ENCODE results near the gene PLCB1. TPM values are rescaled to one million over a fixed set of nuclear protein-coding genes. Genes with fewer than 3 reads are reported as not detected.

The PLCB1 gene
- total RNA-seq, 2 donors from 2014 or later = 7.3 to 45.5 TPM

DNA sequence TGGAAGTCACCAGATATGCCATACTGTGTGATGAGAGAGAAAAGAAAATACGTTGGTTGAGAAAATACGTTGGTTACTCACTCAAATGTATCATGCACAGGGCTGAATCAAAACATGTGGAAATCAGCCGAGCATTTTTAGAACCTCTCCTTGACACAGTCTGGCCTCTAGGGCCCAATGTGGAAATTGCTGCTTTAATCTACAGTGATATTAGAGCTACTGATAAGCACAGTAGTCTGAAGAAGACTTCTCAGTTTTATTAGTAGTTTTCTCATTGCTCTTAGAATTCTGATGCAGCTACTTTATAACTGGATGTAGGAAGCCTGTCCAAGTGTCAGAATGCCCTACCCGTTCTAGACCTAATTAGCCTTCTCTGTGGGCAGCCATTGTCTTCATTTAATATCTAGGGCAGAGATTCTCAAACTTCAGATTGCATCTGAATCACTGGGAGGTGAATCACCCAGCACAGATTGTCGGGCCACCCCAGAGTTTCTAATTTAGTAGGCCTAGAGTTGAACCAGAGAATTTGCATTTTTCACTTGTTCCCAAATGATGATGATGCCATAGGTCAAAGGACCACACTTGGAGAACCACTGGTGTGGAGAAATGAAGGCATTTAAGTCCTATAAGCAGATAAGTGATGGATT lies 229.1 kb downstream of the PLCB1 start:
- peaks cover 0 to 11% of the 10 kb centered on the region in 2 donors for H3K4me1 ChIP-seq
- no peak overlapping the region for H3K4me3 ChIP-seq
- H3K27ac ChIP-seq = no peak overlapping the region
- DNase-seq (ENCODE audit: low spot score) = no peak
- H3K36me3 ChIP-seq = no peaks in the 10 kb centered on the region
- H3K27me3 ChIP-seq = no peaks in the 10 kb centered on the region
- TF ChIP-seq, protein P1, sequence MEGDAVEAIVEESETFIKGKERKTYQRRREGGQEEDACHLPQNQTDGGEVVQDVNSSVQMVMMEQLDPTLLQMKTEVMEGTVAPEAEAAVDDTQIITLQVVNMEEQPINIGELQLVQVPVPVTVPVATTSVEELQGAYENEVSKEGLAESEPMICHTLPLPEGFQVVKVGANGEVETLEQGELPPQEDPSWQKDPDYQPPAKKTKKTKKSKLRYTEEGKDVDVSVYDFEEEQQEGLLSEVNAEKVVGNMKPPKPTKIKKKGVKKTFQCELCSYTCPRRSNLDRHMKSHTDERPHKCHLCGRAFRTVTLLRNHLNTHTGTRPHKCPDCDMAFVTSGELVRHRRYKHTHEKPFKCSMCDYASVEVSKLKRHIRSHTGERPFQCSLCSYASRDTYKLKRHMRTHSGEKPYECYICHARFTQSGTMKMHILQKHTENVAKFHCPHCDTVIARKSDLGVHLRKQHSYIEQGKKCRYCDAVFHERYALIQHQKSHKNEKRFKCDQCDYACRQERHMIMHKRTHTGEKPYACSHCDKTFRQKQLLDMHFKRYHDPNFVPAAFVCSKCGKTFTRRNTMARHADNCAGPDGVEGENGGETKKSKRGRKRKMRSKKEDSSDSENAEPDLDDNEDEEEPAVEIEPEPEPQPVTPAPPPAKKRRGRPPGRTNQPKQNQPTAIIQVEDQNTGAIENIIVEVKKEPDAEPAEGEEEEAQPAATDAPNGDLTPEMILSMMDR (IDR thresholded peaks at IDR 0.05) = peak in 1 of 2 donors; percentile 40
- H3K9me3 ChIP-seq = no peaks in the 10 kb centered on the region

DNA sequence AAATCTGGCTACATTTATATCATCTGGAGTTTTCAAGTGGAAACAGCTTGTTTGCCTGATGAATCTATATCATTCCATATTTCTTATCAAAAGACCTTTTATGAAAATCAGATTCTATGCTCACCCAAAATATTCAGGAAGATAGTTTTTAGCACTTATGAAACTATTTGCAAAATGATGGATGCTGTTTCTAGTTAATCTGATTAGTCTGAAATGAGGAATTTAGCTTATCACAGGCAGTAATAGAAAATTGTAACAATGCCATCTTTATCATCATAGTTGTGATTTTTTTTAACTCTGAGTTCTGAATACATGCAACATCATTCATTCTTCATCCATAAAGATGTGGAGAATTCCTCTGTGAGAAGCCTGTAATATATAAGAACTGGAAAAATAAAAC lies 229.7 kb downstream of the PLCB1 start:
- H3K4me3 ChIP-seq = no peak overlapping the region
- TF ChIP-seq, protein P1 (IDR thresholded peaks at IDR 0.05) = no peak
- H3K27ac ChIP-seq = no peak overlapping the region
- H3K27me3 ChIP-seq = no peaks in the 10 kb centered on the region
- DNase-seq (ENCODE audit: low spot score) = no peak
- H3K36me3 ChIP-seq = no peaks in the 10 kb centered on the region
- no peaks in the 10 kb centered on the region for H3K9me3 ChIP-seq
- H3K4me1 ChIP-seq = peaks cover 0 to 11% of the 10 kb centered on the region in 2 donors

DNA sequence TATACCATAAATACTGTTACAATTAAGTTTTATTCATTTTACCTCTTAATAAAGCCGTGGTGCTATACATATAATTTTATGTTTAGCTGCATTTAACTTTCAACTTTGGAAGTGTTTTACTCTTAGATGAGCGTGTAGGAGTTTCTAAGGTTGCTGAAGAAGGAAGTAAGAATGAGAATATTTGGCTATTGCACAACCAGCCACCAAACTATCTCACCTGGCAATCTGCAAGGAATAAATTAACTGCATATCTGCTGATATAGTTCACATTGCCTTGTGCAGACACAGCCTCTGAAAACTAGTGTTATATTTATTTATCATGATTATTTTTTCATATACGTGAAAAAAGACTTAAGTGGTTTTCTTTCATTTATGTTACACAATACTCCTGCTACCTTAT lies 230.4 kb downstream of the PLCB1 start:
- no peaks in the 10 kb centered on the region for H3K27me3 ChIP-seq
- no peaks in the 10 kb centered on the region for H3K36me3 ChIP-seq
- TF ChIP-seq, protein P1 (IDR thresholded peaks at IDR 0.05) = no peak
- no peak overlapping the region for H3K4me3 ChIP-seq
- no peak for DNase-seq (ENCODE audit: low spot score)
- H3K9me3 ChIP-seq = no peaks in the 10 kb centered on the region
- H3K4me1 ChIP-seq = peaks cover 0 to 11% of the 10 kb centered on the region in 2 donors
- no peak overlapping the region for H3K27ac ChIP-seq

DNA sequence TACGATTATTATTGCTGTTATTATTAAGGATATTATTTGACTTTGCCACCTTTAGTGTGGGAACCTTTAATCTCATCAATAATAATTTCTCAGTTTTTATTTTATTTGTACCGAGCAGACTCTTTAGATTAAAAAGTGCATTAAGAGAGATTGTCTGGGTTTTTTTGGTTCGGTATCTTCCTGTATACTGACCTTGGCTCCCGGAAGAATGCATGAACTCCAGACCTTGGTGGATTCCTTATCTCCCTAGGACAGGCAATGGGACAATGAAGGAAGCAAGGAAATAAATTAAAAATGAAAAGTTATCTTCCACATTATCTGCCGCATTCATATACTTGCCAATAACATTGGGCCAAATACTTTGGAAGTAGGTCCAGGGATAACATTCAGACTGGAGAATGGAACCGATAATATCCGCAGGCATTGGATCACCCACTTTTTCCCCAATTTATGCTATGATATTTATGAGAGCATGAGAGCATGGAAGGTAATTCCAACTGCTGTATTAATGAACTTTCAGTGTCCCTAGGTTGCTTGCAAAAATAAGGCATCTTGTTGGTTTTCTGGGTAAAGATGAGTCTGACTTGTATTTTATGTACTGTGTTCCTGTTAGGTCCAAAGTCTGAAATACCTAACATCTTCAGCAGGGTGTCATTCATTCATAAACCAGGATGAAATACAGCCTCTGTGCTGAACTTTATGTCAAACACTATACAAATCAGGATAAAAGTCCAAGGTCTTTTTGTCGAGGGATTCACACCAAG lies 232.1 kb downstream of the PLCB1 start:
- no peak for DNase-seq (ENCODE audit: low spot score)
- no peaks in the 10 kb centered on the region for H3K27me3 ChIP-seq
- no peaks in the 10 kb centered on the region for H3K9me3 ChIP-seq
- H3K4me3 ChIP-seq = no peak overlapping the region
- no peaks in the 10 kb centered on the region for H3K36me3 ChIP-seq
- no peak overlapping the region for H3K27ac ChIP-seq
- peaks cover 0 to 11% of the 10 kb centered on the region in 2 donors for H3K4me1 ChIP-seq
- TF ChIP-seq, protein P1 (IDR thresholded peaks at IDR 0.05) = no peak

DNA sequence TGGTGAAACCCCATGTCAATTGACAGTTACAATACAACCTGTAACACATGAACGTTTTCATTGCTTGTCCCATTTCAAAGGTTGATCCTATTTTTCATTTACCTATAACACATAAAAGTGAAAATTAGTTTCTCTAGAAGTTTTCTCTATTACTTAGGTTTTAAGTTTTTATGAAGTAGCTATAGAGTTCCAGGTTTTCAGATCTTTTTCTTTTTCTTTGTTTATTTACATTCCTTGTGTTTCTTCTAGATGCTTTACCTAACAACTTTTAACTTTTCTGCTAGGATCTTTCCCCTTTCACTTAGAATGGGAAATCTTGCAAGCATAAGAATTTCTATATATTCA lies 232.6 kb downstream of the PLCB1 start:
- Histone ChIP-seq H3K4me1 (peaks cover 0 to 11% of the 10 kb centered on the region in 2 donors), H3K27me3 (no peaks in the 10 kb centered on the region), H3K9me3 (no peaks in the 10 kb centered on the region), H3K27ac (no peak overlapping the region), H3K36me3 (no peaks in the 10 kb centered on the region), H3K4me3 (no peak overlapping the region)
- DNase-seq (ENCODE audit: low spot score) = no peak
- TF ChIP-seq, protein P1 (IDR thresholded peaks at IDR 0.05) = no peak

Data from right atrium auricular region (tissue), 2 donors.